K562 (cell line): ENCODE measurements around the gene PIGB. TPM values are rescaled to one million over a fixed set of nuclear protein-coding genes. Genes with fewer than 3 reads are reported as not detected.
A peak's percentile ranks its signal among the peaks of the same experiment; 100 is the strongest.

Experiments used
- polyA plus RNA-seq, 8 experiments: library from polyadenylated mRNA; depleted of rRNA in 4 of 8; stranded (reverse) in 5 of 8; unstranded in 3 of 8; fragments of >200 nt; fragmentation: Nextera tagmentation in 2 of 8; fragmentation: Illumina TruSeq in 1 of 8; extraction: Ambion mirVana in 2 of 8; extraction: Trizol in 1 of 8; gene quantifications; 2 replicates each; pipeline versions ENCODE4 v1.2.1 to v1.2.3, GENCODE V29; 2011 to 2014; ENCODE audit warnings: inconsistent platforms in 1 of 8, missing spikeins in 1 of 8
- total RNA-seq, 7 experiments: library from RNA; depleted of rRNA in 6 of 7; stranded (reverse); fragments of >200 nt in 6 of 7; fragmentation: Illumina TruSeq in 2 of 7; extraction: Trizol in 2 of 7; gene quantifications; 2 replicates each; pipeline versions ENCODE4 v1.2.1 to v1.2.3, GENCODE V29; 2011 to 2021; ENCODE audit warnings: low replicate concordance in 1 of 7
- TF ChIP-seq, protein P1 (sequence below): fragments of 450-650 bp; IDR thresholded peaks from 2 replicates; pipeline ENCODE4 v1.6.1; 2016; ENCODE audit warnings: mild to moderate bottlenecking, moderate library complexity

PIGB gene
- total and polyA plus RNA-seq, 9 of the 15 experiments (the other 6 are each of a cell fraction or from before 2014, with no cell fraction given) = 9.9 to 32.3 (median 18.2) TPM

DNA sequence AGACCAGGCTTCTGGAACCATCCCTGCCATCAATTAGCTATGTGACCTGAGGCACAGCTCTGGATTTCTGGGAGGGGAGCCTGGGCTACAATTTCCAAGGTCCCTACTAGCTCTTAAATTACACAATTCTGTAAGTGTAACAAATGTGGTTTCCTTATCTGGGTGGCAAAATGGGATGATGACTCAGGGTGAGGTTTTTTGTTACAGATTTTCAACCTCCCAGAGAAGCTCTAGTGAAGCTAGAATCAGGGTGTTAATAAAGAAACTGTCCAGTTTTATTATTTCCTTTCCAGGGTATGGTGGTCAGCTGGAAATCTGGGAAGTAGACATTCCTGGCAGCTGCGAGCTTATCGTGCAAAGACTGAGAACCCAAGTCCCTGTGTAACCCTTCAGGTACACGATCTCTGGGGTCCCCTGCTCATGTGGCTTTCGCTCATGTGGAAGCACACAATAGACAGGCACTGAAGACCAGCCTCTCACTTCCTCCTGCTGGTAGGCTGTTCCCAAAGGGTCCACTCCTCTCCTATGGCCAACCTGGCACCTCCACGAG, 36.7 kb upstream of the PIGB start (continued):
- TF ChIP-seq, protein P1, sequence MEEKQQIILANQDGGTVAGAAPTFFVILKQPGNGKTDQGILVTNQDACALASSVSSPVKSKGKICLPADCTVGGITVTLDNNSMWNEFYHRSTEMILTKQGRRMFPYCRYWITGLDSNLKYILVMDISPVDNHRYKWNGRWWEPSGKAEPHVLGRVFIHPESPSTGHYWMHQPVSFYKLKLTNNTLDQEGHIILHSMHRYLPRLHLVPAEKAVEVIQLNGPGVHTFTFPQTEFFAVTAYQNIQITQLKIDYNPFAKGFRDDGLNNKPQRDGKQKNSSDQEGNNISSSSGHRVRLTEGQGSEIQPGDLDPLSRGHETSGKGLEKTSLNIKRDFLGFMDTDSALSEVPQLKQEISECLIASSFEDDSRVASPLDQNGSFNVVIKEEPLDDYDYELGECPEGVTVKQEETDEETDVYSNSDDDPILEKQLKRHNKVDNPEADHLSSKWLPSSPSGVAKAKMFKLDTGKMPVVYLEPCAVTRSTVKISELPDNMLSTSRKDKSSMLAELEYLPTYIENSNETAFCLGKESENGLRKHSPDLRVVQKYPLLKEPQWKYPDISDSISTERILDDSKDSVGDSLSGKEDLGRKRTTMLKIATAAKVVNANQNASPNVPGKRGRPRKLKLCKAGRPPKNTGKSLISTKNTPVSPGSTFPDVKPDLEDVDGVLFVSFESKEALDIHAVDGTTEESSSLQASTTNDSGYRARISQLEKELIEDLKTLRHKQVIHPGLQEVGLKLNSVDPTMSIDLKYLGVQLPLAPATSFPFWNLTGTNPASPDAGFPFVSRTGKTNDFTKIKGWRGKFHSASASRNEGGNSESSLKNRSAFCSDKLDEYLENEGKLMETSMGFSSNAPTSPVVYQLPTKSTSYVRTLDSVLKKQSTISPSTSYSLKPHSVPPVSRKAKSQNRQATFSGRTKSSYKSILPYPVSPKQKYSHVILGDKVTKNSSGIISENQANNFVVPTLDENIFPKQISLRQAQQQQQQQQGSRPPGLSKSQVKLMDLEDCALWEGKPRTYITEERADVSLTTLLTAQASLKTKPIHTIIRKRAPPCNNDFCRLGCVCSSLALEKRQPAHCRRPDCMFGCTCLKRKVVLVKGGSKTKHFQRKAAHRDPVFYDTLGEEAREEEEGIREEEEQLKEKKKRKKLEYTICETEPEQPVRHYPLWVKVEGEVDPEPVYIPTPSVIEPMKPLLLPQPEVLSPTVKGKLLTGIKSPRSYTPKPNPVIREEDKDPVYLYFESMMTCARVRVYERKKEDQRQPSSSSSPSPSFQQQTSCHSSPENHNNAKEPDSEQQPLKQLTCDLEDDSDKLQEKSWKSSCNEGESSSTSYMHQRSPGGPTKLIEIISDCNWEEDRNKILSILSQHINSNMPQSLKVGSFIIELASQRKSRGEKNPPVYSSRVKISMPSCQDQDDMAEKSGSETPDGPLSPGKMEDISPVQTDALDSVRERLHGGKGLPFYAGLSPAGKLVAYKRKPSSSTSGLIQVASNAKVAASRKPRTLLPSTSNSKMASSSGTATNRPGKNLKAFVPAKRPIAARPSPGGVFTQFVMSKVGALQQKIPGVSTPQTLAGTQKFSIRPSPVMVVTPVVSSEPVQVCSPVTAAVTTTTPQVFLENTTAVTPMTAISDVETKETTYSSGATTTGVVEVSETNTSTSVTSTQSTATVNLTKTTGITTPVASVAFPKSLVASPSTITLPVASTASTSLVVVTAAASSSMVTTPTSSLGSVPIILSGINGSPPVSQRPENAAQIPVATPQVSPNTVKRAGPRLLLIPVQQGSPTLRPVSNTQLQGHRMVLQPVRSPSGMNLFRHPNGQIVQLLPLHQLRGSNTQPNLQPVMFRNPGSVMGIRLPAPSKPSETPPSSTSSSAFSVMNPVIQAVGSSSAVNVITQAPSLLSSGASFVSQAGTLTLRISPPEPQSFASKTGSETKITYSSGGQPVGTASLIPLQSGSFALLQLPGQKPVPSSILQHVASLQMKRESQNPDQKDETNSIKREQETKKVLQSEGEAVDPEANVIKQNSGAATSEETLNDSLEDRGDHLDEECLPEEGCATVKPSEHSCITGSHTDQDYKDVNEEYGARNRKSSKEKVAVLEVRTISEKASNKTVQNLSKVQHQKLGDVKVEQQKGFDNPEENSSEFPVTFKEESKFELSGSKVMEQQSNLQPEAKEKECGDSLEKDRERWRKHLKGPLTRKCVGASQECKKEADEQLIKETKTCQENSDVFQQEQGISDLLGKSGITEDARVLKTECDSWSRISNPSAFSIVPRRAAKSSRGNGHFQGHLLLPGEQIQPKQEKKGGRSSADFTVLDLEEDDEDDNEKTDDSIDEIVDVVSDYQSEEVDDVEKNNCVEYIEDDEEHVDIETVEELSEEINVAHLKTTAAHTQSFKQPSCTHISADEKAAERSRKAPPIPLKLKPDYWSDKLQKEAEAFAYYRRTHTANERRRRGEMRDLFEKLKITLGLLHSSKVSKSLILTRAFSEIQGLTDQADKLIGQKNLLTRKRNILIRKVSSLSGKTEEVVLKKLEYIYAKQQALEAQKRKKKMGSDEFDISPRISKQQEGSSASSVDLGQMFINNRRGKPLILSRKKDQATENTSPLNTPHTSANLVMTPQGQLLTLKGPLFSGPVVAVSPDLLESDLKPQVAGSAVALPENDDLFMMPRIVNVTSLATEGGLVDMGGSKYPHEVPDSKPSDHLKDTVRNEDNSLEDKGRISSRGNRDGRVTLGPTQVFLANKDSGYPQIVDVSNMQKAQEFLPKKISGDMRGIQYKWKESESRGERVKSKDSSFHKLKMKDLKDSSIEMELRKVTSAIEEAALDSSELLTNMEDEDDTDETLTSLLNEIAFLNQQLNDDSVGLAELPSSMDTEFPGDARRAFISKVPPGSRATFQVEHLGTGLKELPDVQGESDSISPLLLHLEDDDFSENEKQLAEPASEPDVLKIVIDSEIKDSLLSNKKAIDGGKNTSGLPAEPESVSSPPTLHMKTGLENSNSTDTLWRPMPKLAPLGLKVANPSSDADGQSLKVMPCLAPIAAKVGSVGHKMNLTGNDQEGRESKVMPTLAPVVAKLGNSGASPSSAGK = peak; percentile 21; the same call in 1 of the 2 replicates
